ENCODE data around the gene CNIH1. TPM values are rescaled to one million over a fixed set of nuclear protein-coding genes. Genes with fewer than 3 reads are reported as not detected.

Gene CNIH1
- total and polyA plus RNA-seq, 4 donors, result 44.1 to 145 (median 85.7) TPM

DNA sequence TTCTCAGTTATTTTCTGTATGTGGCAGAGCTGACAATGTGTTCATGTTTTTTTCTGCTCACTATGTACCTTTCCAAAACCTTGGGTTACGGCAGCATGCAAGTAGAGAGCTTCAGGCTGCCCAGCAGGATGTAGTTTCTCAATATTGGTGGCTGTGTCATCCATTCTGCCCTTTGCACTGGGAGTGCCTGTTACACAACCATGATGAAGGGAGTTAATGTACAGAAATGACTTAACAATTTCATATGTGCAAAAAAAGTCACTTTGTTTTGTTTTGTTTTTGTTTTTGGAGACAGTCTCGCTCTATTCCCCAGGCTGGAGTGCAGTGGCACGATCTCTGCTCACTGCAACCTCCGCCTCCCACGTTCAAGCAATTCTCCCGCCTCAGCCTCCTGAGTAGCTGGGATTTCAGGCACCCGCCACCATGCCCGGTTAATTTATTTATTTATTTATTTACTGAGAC is 6.1 kb upstream of the CNIH1 start:
- TF ChIP-seq, protein P1, sequence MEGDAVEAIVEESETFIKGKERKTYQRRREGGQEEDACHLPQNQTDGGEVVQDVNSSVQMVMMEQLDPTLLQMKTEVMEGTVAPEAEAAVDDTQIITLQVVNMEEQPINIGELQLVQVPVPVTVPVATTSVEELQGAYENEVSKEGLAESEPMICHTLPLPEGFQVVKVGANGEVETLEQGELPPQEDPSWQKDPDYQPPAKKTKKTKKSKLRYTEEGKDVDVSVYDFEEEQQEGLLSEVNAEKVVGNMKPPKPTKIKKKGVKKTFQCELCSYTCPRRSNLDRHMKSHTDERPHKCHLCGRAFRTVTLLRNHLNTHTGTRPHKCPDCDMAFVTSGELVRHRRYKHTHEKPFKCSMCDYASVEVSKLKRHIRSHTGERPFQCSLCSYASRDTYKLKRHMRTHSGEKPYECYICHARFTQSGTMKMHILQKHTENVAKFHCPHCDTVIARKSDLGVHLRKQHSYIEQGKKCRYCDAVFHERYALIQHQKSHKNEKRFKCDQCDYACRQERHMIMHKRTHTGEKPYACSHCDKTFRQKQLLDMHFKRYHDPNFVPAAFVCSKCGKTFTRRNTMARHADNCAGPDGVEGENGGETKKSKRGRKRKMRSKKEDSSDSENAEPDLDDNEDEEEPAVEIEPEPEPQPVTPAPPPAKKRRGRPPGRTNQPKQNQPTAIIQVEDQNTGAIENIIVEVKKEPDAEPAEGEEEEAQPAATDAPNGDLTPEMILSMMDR (IDR thresholded peaks at IDR 0.05; ENCODE audit: control extremely low read depth, extremely low read depth), result no peak
- Histone ChIP-seq H3K36me3 (ENCODE audit: control insufficient read depth in 4 of 4, insufficient read depth in 4 of 4, low read length in 4 of 4) (no peaks in the 10 kb centered on the region), H3K9ac (ENCODE audit: insufficient read depth in 1 of 2, low read length in 2 of 2) (no peak overlapping the region), H3K4me1 (ENCODE audit: control insufficient read depth in 5 of 5, insufficient read depth in 5 of 5, low read length in 5 of 5) (peaks cover 0 to 7% (median 2%) of the 10 kb centered on the region in 5 donors), H3K9me3 (ENCODE audit: control insufficient read depth in 4 of 4, insufficient read depth in 3 of 4, low read length in 3 of 4) (peaks cover 0 to 1% (median 0%) of the 10 kb centered on the region in 4 donors), H3K27me3 (ENCODE audit: control insufficient read depth in 3 of 3, insufficient read depth in 3 of 3, low read length in 2 of 3) (peaks cover 0 to 2% (median 0%) of the 10 kb centered on the region in 3 donors), H3K27ac (ENCODE audit: low read depth in 1 of 2, low read length in 1 of 2) (no peak overlapping the region), H3K4me3 (no peak overlapping the region)
- ATAC-seq (ENCODE audit: insufficient read depth, low FRiP score) (no peak), DNase-seq (peak in 2 of 3 donors; percentile 19 to 37)
- WGBS, 2 donors, result 55 to 76% methylated on average over 8 of the region's 8 CpGs

DNA sequence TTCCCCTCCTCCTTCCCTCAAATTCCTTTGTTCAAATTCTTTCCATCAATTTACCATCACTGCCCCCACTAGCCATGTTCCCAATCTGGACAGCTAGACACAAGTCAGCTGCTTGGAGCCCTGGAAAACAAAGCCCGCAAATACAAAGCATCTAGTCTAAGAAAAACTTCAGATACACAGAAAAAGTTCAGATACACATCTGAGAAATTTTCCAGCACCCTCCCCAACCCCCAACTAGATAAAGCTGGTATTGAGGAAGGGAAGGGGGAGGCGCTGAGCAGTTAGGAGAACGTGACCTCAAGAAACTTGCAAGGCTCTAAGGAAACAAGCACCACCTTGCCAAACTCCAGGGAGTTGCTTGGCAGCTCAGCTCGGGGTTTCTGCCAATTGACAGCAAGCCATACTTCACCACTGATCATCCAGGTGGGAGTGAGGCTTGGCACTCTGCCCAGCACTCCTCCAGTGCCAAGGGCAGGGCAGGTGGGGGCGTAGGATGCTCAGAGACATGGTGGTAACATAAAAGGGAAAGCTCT is 5.1 kb upstream of the CNIH1 start:
- Histone ChIP-seq H3K4me1 (ENCODE audit: control insufficient read depth in 5 of 5, insufficient read depth in 5 of 5, low read length in 5 of 5) (peaks cover 0 to 14% (median 2%) of the 10 kb centered on the region in 5 donors), H3K36me3 (ENCODE audit: control insufficient read depth in 4 of 4, insufficient read depth in 4 of 4, low read length in 4 of 4) (no peaks in the 10 kb centered on the region), H3K4me3 (no peak overlapping the region), H3K9ac (ENCODE audit: insufficient read depth in 1 of 2, low read length in 2 of 2) (no peak overlapping the region), H3K27ac (ENCODE audit: low read depth in 1 of 2, low read length in 1 of 2) (no peak overlapping the region), H3K27me3 (ENCODE audit: control insufficient read depth in 3 of 3, insufficient read depth in 3 of 3, low read length in 2 of 3) (peaks cover 0 to 2% (median 0%) of the 10 kb centered on the region in 3 donors), H3K9me3 (ENCODE audit: control insufficient read depth in 4 of 4, insufficient read depth in 3 of 4, low read length in 3 of 4) (peaks cover 0 to 1% (median 0%) of the 10 kb centered on the region in 4 donors)
- DNase-seq, result peak; percentile 22 to 63 (median 60)
- 28 to 36% methylated on average over 5 of the region's 5 CpGs for WGBS, 2 donors
- TF ChIP-seq, protein P1 (IDR thresholded peaks at IDR 0.05; ENCODE audit: control extremely low read depth, extremely low read depth), result no peak
- no peak for ATAC-seq (ENCODE audit: insufficient read depth, low FRiP score)

DNA sequence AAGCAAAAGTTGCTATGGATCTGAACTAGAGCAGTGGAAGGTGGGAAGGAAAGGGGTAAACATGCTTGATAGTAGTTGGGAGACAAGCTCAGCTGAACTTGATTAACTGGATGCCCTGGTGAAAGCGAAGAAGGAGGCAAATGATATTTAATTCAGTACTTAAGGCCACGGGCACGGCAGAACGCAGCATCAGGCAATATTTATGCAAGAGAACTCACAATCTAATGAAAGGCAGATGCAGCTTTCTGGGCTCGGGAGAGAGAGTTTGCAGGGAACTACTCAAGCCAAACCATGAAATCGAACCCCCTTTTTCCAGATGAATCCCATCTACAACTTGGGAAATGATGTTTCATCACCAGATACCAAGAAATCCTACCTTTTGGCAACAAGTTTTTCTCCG is 3.5 kb upstream of the CNIH1 start:
- no peak overlapping the region for H3K4me3 ChIP-seq
- WGBS, 2 donors, result 93 to 95% methylated on average over 7 of the region's 7 CpGs
- no peak for ATAC-seq (ENCODE audit: insufficient read depth, low FRiP score)

More for the DNA sequence above, 3.5 kb upstream of the CNIH1 start:
- H3K9ac ChIP-seq (ENCODE audit: insufficient read depth in 1 of 2, low read length in 2 of 2), result no peak overlapping the region
- no peak overlapping the region for H3K27ac ChIP-seq (ENCODE audit: low read depth in 1 of 2, low read length in 1 of 2)
- DNase-seq, result no peak
- H3K27me3 ChIP-seq (ENCODE audit: control insufficient read depth in 3 of 3, insufficient read depth in 3 of 3, low read length in 2 of 3), result peaks cover 0 to 2% (median 0%) of the 10 kb centered on the region in 3 donors
- H3K4me1 ChIP-seq (ENCODE audit: control insufficient read depth in 5 of 5, insufficient read depth in 5 of 5, low read length in 5 of 5), result peaks cover 2 to 21% (median 4%) of the 10 kb centered on the region in 5 donors
- TF ChIP-seq, protein P1 (IDR thresholded peaks at IDR 0.05; ENCODE audit: control extremely low read depth, extremely low read depth), result no peak
- no peaks in the 10 kb centered on the region for H3K36me3 ChIP-seq (ENCODE audit: control insufficient read depth in 4 of 4, insufficient read depth in 4 of 4, low read length in 4 of 4)
- peaks cover 0 to under 1% (median 0%) of the 10 kb centered on the region in 4 donors for H3K9me3 ChIP-seq (ENCODE audit: control insufficient read depth in 4 of 4, insufficient read depth in 3 of 4, low read length in 3 of 4)
